BLaER1 treated with 17β-estradiol and CSF1 and Interleukin-3, amounts not matched to agents 10 nM and 100 nM (cell line): ENCODE measurements around the gene NOTCH4.
"Not testable (repeated sequence)": the region's sequence is repeated elsewhere in the genome, so short reads cannot be mapped to it uniquely, and the experiment has no call there.

ENCODE experiments used
- H3K27ac ChIP-seq, 11 experiments: shearing (Covaris generic); formaldehyde crosslinking; 2 replicates each; pipeline ENCODE4 v1.8.1; 2022
- H3K27me3 ChIP-seq, 11 experiments: shearing (Covaris generic); formaldehyde crosslinking; 2 replicates each; pipeline ENCODE4 v1.8.1; 2022
- H3K36me3 ChIP-seq, 11 experiments: shearing (Covaris generic); formaldehyde crosslinking; 2 replicates each; pipeline ENCODE4 v1.8.1; 2022
- H3K4me1 ChIP-seq, 10 experiments: shearing (Covaris generic); formaldehyde crosslinking; 2 replicates each; pipeline ENCODE4 v1.8.1; 2022
- H3K4me2 ChIP-seq, 11 experiments: shearing (Covaris generic); formaldehyde crosslinking; 2 replicates each; pipeline ENCODE4 v1.8.1; 2022
- H3K4me3 ChIP-seq, 10 experiments: shearing (Covaris generic); formaldehyde crosslinking; 2 replicates each; pipeline ENCODE4 v1.8.1; 2022
- H3K9ac ChIP-seq, 11 experiments: shearing (Covaris generic); formaldehyde crosslinking; 2 replicates each; pipeline ENCODE4 v1.8.1; 2022
- H3K9me3 ChIP-seq, 11 experiments: shearing (Covaris generic); formaldehyde crosslinking; replicated peaks in 1 of 11; 2 replicates each; pipeline ENCODE4 v1.8.1; 2022
- H4K20me1 ChIP-seq, 11 experiments: shearing (Covaris generic); formaldehyde crosslinking; 2 replicates each; pipeline ENCODE4 v1.8.1; 2022
- Cebpa-rat ChIP-seq, 11 experiments: shearing (Covaris generic); IDR thresholded peaks; 2 replicates each; pipeline ENCODE4 v1.8.1; 2022

The NOTCH4 gene

GRCh38 chr6:32223258-32224235 is at the start of gene NOTCH4:
TSS of gene NOTCH4 (minus strand) at chr6:32224067. CDS start at chr6:32223928, 139 bp downstream.
- Histone ChIP-seq H3K27me3 (no peaks in the 10 kb centered on the region), H3K9me3 (no peaks in the 10 kb centered on the region), H3K36me3 (no peaks in the 10 kb centered on the region), H4K20me1 (no peaks in the 10 kb centered on the region), H3K9ac (no peak within 1 kb of the TSS), H3K4me1 (peaks cover 4 to 20% (median 9%) of the 10 kb centered on the region in 10 experiments; a peak in 13 of 20 replicates), H3K27ac (no peak within 1 kb of the TSS), H3K4me3 (no peak within 1 kb of the TSS), H3K4me2 (peak within 1 kb of the TSS in 3 of 11 experiments; percentile 33 to 59 (median 35); a peak in 5 of 22 replicates)
- TF ChIP-seq Cebpa-rat (IDR thresholded peaks at IDR 0.05): no peak

GRCh38 chr6:32271429-32271828 is 47.6 kb upstream of the NOTCH4 start:
- H3K27me3 ChIP-seq: no peaks in the 10 kb centered on the region
- H3K4me3 ChIP-seq: no peak overlapping the region
- TF ChIP-seq Cebpa-rat (IDR thresholded peaks at IDR 0.05): no peak
- H3K36me3 ChIP-seq: no peaks in the 10 kb centered on the region
- H3K4me2 ChIP-seq: peak overlapping the region; percentile 32 to 65 (median 52); a peak in 19 of 22 replicates
- no peaks in the 10 kb centered on the region for H4K20me1 ChIP-seq
- no peak overlapping the region for H3K9ac ChIP-seq
- H3K4me1 ChIP-seq: peaks cover 7 to 31% (median 17%) of the 10 kb centered on the region in 10 experiments
- peak overlapping the region in 5 of 11 experiments; percentile 2 to 57 (median 41); a peak in 5 of 22 replicates for H3K27ac ChIP-seq
- H3K9me3 ChIP-seq: peaks cover 0 to 9% (median 0%) of the 10 kb centered on the region in 11 experiments; a peak in 4 of 22 replicates

DNA sequence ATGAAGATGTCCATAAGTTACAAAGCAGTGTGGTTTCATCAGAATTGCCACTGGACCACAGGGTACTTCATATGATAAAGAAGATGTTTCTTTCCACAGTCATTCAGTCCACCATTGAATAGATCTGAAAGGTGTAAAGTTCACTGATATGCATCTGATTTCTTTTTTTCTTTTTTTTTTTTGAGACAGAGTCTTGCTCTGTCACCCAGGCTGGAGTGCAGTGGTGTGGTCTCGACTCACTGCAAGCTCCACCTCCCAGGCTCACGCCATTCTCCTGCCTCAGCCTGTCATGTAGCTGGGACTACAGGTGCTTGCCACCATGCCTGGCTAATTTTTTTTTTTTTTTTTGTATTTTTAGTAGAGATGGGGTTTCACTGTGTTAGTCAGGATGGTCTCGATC is 44.6 kb upstream of the NOTCH4 start:
- H3K4me2 ChIP-seq, H3K9me3 ChIP-seq, H3K27me3 ChIP-seq, H3K9ac ChIP-seq, H4K20me1 ChIP-seq, H3K27ac ChIP-seq, H3K36me3 ChIP-seq, H3K4me3 ChIP-seq: not testable (repeated sequence)
- H3K4me1 ChIP-seq: peaks cover 7 to 31% (median 17%) of the 10 kb centered on the region in 10 experiments

DNA sequence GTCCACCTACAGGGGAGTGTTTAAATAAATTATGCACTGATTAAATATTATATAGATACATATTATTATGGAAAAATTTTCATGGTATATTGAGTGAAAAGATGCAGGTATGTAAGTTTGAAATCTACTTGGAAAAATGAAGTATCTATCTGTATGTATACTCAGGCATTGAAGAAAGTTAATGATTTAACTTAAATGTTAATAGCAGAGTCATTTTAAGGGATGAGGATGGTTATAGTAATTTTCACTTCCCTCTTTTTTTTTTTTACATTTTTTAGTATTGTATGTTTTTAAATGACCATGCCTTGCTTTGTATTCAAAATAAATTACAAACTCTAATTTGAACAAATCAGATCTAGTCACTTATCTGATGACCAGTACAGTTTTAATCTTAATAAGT is 43.2 kb upstream of the NOTCH4 start:
- H3K27me3 ChIP-seq: no peaks in the 10 kb centered on the region
- H3K36me3 ChIP-seq: no peaks in the 10 kb centered on the region
- peaks cover 7 to 30% (median 17%) of the 10 kb centered on the region in 10 experiments for H3K4me1 ChIP-seq
- no peak overlapping the region for H3K4me3 ChIP-seq
- no peaks in the 10 kb centered on the region for H4K20me1 ChIP-seq
- no peak overlapping the region for H3K27ac ChIP-seq
- no peak overlapping the region for H3K9ac ChIP-seq
- peak overlapping the region in 2 of 11 experiments; percentile 9 to 40; a peak in 2 of 22 replicates for H3K4me2 ChIP-seq
- no peak for TF ChIP-seq Cebpa-rat (IDR thresholded peaks at IDR 0.05)
- peaks cover 0 to 10% (median 0%) of the 10 kb centered on the region in 11 experiments; a peak in 2 of 22 replicates for H3K9me3 ChIP-seq

GRCh38 chr6:32257262-32257661 is 33.4 kb upstream of the NOTCH4 start:
- Histone ChIP-seq H3K27me3 (peaks cover 0 to 11% (median 0%) of the 10 kb centered on the region in 11 experiments; a peak in 7 of 22 replicates), H3K9me3 (peaks cover 5 to 24% (median 16%) of the 10 kb centered on the region in 11 experiments; a peak in 19 of 22 replicates)
- not testable (repeated sequence) for H3K4me3 ChIP-seq, H3K4me1 ChIP-seq, H4K20me1 ChIP-seq, H3K36me3 ChIP-seq, H3K9ac ChIP-seq, H3K4me2 ChIP-seq, H3K27ac ChIP-seq

DNA sequence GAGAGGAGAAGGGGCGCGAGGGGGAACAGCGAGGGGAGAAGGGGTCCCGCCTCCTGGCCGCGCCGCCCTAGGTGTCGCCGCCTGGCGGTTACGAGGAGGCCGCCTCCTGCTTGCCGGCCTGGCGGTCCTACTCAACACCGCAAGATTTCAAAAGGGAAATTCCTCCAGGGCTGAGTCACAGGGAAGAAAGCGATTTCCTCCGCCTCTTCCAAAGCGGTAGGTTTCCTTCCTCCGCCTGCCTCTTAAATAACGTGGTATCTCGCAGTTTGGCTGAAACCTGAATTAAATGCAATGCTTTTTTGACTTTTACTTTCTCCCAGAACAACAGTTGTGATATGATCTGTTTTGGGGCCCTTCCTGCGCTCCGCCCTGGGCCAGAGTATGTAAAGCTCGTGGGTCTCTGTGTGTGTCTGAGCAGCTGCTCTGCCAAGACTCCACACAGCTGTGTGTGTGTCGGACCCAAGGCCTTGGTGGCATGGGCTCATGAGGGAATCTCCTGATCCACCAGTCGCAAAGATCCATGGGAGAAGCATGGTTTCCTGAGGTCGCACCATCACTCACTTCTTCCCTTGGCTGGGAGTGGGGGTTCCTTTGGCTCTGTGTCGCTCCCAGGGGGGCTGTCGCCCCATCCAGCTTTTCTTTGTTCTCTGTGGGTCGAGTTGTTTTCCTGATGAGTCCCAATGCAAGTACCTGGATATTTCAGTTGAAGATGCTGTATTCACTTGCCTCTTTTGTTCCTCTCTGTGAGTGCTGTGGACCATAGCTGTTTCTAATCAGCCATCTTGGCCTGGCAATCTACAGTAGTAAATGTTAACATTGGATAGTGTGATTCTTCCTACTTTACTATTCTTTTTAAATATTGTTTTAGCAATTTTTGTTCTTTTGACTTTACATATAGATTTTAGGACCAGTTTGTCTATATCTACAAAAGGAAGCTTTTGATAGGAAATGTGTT is 31.6 kb upstream of the NOTCH4 start:
- TF ChIP-seq Cebpa-rat (IDR thresholded peaks at IDR 0.05): no peak
- Histone ChIP-seq H3K27me3 (peaks cover 0 to 11% (median 0%) of the 10 kb centered on the region in 11 experiments; a peak in 7 of 22 replicates), H3K4me2 (peak overlapping the region in 9 of 11 experiments; percentile 15 to 54 (median 29); a peak in 10 of 22 replicates), H3K4me3 (no peak overlapping the region), H3K9ac (no peak overlapping the region), H3K4me1 (peaks cover 0 to 6% (median 0%) of the 10 kb centered on the region in 10 experiments; a peak in 6 of 20 replicates), H3K36me3 (no peaks in the 10 kb centered on the region), H4K20me1 (no peaks in the 10 kb centered on the region), H3K27ac (no peak overlapping the region; a peak in 2 of 22 replicates), H3K9me3 (peaks cover 5 to 24% (median 16%) of the 10 kb centered on the region in 11 experiments; a peak in 19 of 22 replicates)

GRCh38 chr6:32254761-32255198 is 30.9 kb upstream of the NOTCH4 start:
- TF ChIP-seq Cebpa-rat (IDR thresholded peaks at IDR 0.05): no peak
- Histone ChIP-seq H3K27me3 (peaks cover 0 to 11% (median 0%) of the 10 kb centered on the region in 11 experiments; a peak in 7 of 22 replicates), H3K4me3 (no peak overlapping the region), H3K4me2 (peak overlapping the region in 3 of 11 experiments; percentile 29 to 54 (median 51); a peak in 2 of 22 replicates), H3K4me1 (peaks cover 0 to 6% (median 0%) of the 10 kb centered on the region in 10 experiments; a peak in 6 of 20 replicates), H3K9ac (no peak overlapping the region), H3K36me3 (no peaks in the 10 kb centered on the region), H3K27ac (no peak overlapping the region), H4K20me1 (no peaks in the 10 kb centered on the region), H3K9me3 (peaks cover 6 to 25% (median 17%) of the 10 kb centered on the region in 11 experiments)

GRCh38 chr6:32252331-32253009 is 28.6 kb upstream of the NOTCH4 start:
- Histone ChIP-seq H3K9me3 (peaks cover 26 to 37% (median 33%) of the 10 kb centered on the region in 11 experiments), H3K27ac (no peak overlapping the region), H4K20me1 (no peaks in the 10 kb centered on the region), H3K36me3 (no peaks in the 10 kb centered on the region), H3K9ac (no peak overlapping the region), H3K27me3 (peaks cover 0 to 11% (median 0%) of the 10 kb centered on the region in 11 experiments; a peak in 7 of 22 replicates), H3K4me3 (no peak overlapping the region), H3K4me1 (peaks cover 0 to 6% (median 0%) of the 10 kb centered on the region in 10 experiments; a peak in 6 of 20 replicates), H3K4me2 (no peak overlapping the region)
- TF ChIP-seq Cebpa-rat (IDR thresholded peaks at IDR 0.05): no peak
